ENCODE data around the gene G6PC2.

G6PC2 gene

DNA sequence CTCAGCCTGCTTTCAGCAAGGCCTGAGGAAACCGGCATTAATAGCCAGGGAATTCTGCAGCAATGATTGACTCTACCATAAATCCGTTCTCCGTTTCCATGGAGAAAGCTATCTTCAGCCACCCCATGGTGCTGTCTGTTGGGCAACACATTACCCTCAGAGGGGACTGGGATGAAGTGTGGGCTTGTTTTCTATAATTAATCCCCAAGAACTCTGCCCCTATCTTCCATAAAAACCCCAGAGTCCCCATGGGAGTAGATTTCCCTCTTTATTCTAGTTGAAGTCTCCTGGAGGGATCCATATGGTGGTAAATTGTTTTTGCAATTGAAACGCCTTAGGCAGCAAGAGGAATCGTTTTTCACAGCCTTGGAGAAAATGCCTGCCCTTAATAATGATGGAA, 9.2 kb downstream of the G6PC2 start:
- TF ChIP-seq, protein P1, sequence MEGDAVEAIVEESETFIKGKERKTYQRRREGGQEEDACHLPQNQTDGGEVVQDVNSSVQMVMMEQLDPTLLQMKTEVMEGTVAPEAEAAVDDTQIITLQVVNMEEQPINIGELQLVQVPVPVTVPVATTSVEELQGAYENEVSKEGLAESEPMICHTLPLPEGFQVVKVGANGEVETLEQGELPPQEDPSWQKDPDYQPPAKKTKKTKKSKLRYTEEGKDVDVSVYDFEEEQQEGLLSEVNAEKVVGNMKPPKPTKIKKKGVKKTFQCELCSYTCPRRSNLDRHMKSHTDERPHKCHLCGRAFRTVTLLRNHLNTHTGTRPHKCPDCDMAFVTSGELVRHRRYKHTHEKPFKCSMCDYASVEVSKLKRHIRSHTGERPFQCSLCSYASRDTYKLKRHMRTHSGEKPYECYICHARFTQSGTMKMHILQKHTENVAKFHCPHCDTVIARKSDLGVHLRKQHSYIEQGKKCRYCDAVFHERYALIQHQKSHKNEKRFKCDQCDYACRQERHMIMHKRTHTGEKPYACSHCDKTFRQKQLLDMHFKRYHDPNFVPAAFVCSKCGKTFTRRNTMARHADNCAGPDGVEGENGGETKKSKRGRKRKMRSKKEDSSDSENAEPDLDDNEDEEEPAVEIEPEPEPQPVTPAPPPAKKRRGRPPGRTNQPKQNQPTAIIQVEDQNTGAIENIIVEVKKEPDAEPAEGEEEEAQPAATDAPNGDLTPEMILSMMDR (IDR thresholded peaks at IDR 0.05; ENCODE audit: borderline replicate concordance, insufficient read depth, low read depth, low read length), result no peak
- H3K4me3 ChIP-seq (ENCODE audit: low read depth, low read length), result no peak overlapping the region

DNA sequence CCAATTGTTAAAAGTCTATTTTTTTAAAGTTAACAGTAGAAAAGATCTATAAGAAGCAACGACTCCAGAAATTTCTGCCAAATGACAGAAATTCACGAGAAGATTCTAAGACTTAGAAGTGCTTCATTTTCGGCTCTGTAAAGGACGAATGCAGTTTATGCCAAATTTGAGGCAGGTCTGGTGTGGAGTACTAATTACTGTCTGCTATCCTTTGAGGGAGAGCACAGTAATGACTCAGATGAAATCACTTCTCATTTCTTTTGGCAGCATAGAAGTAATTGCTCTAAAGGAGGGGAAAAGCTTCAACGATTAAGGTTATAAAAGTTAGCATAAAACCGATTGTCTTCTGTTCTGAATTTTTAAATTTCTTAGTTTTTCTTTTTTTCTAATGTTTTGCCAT, 11.4 kb downstream of the G6PC2 start:
- TF ChIP-seq, protein P1 (IDR thresholded peaks at IDR 0.05; ENCODE audit: borderline replicate concordance, insufficient read depth, low read depth, low read length), result no peak
- H3K4me3 ChIP-seq (ENCODE audit: low read depth, low read length), result no peak overlapping the region

DNA sequence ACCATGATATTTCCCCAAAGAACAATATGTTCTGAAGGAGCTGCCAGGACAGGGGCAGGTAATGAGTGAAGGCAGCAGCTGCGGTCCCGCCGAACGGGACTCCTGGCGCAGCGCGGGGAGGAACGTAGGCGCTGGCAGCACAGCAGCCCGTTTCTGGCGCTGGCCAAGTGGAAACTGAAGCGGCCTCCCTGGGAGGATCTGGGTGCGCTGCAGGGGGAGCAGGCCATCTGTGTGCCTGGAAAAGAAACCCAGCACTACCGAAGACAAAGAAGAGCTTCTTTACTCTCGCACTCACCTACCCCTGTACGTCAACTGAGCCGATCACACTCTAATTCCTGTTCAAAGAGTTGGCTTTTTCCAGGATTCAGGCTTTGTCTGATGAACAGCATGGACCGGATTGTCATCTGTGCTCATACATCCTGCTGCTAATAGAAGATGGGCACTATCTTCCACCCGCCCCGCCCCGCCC, 11.8 kb downstream of the G6PC2 start:
- TF ChIP-seq, protein P1 (IDR thresholded peaks at IDR 0.05; ENCODE audit: borderline replicate concordance, insufficient read depth, low read depth, low read length), result no peak
- no peak overlapping the region for H3K4me3 ChIP-seq (ENCODE audit: low read depth, low read length)

DNA sequence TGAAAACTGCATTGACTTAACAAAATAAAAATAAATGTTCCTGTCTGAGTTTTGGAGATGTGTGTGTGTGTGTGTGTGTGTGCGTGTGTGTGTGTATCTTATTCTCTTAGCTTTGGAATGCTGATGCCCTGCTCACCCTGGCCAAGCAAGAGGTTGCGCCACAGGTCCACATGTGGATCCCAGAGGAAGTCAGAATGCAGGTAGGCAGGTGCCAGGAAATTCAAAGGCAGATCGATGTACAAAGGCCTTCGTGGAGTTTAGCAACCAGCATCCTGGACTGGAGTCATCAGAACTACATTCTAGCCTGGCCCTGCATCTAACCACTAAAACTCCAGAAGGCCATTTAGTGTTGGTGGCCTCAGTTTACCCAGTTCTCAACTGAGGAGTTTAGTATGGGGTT, 12.4 kb downstream of the G6PC2 start:
- no peak overlapping the region for H3K4me3 ChIP-seq (ENCODE audit: low read depth, low read length)
- TF ChIP-seq, protein P1 (IDR thresholded peaks at IDR 0.05; ENCODE audit: borderline replicate concordance, insufficient read depth, low read depth, low read length), result no peak

DNA sequence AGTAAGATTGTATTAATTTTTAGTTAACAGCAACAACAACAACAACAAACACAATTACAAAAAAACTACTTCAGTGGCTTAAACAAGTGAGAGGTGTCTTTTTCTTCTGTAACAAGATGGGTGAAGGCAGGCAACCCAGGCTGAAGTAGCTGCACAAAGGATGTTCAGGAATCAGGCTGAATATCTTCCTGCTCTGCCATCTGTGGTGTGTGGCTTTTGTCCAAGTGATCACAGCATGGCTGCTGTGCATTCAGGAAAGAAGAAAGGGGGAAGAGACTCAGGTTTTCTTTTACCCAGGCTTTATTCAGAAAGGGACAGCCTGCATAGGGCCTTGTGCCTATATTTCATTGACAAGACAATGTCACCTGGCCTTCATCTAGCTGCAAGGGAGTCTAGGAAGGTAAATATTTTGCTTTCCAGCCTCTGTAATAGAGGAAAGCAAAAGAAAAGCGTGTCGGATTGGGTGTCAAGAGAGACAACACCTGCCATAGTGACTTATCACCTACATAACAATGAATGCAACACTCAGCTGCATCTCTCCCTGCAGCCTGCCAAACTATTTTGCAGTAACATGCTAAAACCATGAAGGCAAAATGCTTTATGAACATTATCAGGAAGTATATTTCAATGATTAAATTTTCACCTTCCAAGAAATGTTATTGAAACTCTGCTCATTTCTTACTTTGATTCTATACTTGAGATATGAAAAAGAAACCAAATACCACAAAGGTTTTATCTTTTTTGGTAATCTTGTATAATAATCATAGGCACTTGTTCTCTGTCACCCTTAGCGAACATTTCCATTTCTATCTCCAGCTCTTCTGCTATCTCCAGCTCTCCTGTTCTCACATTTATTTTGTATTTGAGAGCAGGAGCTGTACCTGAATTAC, 14.6 kb downstream of the G6PC2 start:
- H3K4me3 ChIP-seq (ENCODE audit: low read depth, low read length), result no peak overlapping the region
- TF ChIP-seq, protein P1 (IDR thresholded peaks at IDR 0.05; ENCODE audit: borderline replicate concordance, insufficient read depth, low read depth, low read length), result no peak

DNA sequence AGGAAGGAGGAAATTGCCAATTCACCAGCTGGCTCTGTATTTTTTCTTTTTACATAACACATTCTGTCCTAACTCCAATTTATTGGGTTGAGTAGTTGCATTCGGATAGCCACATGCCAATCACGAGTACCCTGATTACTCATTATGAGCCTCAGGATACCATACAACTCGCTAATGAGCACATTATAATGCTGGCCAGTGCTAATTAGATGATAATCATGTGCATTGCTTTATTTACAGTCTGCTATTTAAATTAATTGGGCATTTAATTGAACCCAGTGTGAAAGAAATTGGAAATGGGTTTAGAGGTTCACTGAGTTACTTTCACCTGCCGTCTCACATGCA, 15.2 kb downstream of the G6PC2 start:
- H3K4me3 ChIP-seq (ENCODE audit: low read depth, low read length), result no peak overlapping the region
- TF ChIP-seq, protein P1 (IDR thresholded peaks at IDR 0.05; ENCODE audit: borderline replicate concordance, insufficient read depth, low read depth, low read length), result no peak

Measured in GM12875 (cell line).